GM23248 (cell line): Measurements from ENCODE around the gene IRGM.

Experiments
- EZH2 ChIP-seq: fragments of 200-600 bp; sonication (generic); IDR thresholded peaks from 2 replicates; pipeline ENCODE4 v1.6.1; 2018; ENCODE audit warnings: antibody characterized with exemption, mild to moderate bottlenecking; ENCODE audit not compliant: insufficient read depth, poor library complexity, severe bottlenecking
- EZH2phosphoT487 ChIP-seq: fragments of 200-600 bp; sonication (generic); IDR thresholded peaks from 2 replicates; pipeline ENCODE4 v1.6.1; 2018; ENCODE audit warnings: antibody characterized with exemption, moderate library complexity, mild to moderate bottlenecking, low read depth; ENCODE audit not compliant: insufficient read depth

DNA sequence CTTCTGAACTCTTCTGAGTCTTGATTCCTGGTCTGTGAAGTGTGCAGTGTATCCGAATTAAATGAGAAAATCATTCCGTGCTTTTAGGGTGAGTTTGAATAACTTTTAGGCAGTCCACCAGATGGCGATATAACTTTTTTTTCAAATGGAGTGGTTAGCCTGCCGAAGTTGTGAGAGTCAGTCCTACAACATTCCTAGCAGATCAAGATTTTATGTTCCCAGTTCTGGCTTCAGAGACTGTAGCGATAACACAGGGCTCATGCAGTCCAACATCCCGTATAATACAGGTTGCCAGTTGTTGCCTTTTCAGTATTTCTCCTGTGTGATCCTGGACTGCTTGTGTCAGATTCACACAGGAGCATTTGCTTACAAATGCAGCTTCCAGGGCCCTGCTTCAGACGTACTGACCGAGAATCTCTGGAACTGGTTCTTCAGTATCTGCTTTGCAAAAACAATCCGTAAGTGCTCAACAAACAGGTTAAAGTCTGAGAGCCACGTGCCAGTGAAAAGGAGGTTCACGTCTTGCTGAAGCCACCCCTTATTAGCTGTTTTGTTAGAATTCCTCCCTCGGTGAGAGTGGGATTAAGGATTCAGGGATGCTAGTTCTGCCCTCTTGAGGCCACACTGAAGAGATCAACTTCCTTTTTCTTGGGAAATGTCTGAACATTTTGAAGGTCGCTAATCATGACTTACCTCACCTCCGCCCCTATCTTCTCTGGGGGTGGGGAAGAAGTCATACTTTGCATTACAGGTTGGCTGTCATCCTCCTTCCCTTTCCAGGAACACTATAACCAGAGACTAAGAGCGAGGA lies 45.0 kb upstream of the IRGM start:
- TF ChIP-seq EZH2 (no peak), EZH2phosphoT487 (no peak)
